ENCODE measurements around the gene RNF144A.

- TF ChIP-seq CTCF (IDR thresholded peaks at IDR 0.05) (no peak), EZH2 (IDR thresholded peaks at IDR 0.05; ENCODE audit: borderline replicate concordance, insufficient read depth, low read depth, low read length, poor library complexity, severe bottlenecking) (no peak)
These were observed 37.4 kb downstream of the RNF144A start for GRCh38 chr2:6954586-6954985.
